NCI-H2227 (cell line): Measurements from ENCODE around the gene TKT.

Experiments
- DNase-seq: peaks from one replicate; lab custom pipeline; 2025; ENCODE audit not compliant: unreplicated experiment; lab: John Stamatoyannopoulos, UW

TKT gene

DNA sequence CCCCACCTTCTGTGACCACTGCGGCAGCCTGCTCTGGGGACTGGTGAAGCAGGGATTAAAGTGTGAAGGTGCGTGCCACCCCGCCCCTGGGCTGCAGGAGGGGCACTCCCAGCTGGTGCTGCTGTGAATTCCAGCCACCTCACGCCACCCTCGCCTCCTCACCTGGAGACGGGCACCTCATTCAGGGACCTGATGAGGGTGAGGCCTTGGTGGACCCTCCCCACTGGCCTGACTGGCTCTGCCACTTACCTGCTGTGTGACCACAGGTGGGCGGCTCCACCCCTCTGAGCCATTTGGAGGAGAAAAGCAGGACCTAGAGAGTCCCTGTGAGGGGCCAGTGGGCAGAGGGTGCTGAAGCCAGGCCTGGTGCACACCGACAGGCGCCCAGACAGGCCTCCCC, 72.3 kb downstream of the TKT start:
- DNase-seq: no peak

DNA sequence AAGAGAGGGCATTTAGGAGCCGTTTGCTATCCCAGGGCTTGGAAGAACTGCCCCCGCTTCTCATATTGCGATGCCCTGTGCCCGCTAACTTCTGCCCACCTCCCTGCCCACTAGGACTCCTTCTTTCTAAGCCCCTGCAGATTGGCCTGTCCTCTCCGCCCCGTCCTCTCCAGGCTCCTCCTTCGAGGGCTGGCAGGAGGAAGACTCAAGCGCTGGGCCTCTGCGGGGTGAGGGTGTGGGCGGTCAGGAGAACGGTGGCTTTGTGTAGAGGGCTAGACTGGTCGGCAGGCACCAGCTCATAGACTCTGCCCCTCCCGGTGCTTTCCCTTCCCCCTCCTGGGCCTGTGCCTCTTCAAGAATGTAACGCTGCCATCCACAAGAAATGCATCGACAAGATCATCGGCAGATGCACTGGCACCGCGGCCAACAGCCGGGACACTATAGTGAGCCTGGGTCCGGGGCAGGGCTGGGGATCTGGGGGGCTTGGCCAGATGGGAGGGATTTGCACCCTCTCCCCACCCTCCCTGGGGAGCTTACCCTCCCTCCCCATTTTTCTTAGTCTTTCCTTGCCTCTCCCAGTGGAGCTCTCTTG, 73.0 kb downstream of the TKT start:
- DNase-seq: no peak

DNA sequence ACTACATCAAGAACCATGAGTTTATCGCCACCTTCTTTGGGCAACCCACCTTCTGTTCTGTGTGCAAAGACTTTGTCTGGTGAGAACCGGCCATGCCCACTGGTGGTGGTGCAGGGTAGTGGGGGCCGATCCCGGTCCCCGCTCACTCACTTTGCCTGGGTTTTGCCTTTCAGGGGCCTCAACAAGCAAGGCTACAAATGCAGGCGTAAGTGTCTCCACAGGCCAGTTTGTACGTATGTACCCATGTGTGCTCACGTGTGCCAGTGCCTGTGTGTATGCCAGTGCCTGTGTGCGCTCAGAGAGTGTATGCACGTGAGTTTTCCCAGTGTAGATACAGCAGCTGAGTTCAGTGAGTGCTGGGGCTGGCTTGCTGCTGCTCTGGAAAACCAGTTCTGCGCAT, 74.3 kb downstream of the TKT start:
- no peak for DNase-seq

DNA sequence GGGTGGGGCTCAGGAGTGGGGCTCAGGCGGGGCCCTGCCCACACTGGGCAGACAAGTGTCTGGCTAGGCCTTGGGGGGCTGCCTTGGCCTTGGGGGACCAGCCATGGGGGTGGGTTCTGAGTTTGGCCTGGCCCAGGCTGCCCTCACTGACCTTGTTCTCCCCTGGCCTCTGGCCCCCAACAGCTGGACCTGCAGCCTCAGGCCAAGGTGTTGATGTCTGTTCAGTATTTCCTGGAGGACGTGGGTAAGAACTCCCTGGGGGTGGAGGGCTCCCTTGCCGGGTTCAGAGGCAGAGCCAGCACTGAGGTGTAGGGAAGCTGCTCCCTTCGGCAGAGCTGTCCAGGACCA, 74.8 kb downstream of the TKT start:
- DNase-seq: no peak

DNA sequence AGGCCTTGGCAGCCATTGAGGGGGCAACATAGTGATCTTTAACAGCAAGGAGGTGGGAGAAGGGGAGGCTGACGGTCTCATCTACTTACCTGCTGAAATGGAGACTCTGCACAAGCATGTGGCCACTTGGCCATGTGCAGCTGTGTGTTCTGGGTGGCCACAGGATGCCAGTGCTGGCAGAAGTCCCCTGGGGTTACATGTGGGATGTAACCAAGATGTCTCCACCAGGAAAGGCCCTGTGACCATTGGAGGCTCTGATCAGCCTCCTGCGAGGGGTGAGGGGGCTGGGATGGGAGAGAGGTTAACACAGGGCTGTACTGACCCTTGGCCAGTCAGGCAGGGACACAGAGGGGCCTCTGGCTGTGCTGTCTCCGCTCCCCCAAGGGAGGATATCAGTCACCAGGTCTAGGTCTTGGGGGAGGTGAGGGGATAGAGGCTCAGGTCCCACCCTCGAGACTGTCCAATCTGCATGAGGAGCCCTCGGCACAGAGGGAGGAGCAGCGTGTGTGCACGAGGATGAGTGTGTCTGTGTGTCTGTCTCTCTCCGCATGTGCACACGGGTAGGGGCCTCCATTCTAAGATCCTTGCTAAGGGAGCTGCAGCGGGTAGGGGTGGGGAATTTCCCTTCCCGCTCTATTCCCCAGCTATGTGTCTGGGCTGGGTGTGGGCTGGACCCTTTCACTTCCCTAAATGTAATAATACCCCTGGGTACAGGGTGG, 75.4 kb downstream of the TKT start:
- DNase-seq: no peak

DNA sequence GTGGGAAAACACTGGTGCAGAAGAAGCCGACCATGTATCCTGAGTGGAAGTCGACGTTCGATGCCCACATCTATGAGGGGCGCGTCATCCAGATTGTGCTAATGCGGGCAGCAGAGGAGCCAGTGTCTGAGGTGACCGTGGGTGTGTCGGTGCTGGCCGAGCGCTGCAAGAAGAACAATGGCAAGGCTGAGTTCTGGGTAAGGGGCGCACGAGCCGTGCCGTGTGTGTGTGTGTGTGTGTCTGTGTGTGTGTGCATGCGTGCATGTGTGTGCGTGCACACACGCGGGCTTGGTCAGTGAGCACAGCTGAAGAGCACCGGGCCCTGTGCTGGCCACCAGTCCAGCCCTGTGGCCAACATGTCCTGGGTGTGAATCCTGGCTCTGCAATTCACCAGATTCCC, 76.2 kb downstream of the TKT start:
- DNase-seq: no peak

DNA sequence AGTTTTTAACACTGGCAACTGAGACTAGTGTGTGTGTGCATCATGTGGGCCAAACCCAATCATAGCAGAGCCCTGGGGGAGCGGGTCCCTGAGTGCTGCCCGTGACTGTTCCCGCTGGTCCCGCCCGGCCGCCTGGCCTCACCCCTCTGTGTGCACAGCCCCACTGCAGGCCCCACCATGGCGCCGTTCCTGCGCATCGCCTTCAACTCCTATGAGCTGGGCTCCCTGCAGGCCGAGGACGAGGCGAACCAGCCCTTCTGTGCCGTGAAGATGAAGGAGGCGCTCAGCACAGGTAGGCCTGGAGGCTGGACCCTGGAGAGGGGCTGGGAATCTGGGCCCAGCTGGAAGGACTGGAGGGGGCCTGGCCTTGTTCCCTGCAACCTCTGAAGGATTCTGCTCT, 77.6 kb downstream of the TKT start:
- no peak for DNase-seq

DNA sequence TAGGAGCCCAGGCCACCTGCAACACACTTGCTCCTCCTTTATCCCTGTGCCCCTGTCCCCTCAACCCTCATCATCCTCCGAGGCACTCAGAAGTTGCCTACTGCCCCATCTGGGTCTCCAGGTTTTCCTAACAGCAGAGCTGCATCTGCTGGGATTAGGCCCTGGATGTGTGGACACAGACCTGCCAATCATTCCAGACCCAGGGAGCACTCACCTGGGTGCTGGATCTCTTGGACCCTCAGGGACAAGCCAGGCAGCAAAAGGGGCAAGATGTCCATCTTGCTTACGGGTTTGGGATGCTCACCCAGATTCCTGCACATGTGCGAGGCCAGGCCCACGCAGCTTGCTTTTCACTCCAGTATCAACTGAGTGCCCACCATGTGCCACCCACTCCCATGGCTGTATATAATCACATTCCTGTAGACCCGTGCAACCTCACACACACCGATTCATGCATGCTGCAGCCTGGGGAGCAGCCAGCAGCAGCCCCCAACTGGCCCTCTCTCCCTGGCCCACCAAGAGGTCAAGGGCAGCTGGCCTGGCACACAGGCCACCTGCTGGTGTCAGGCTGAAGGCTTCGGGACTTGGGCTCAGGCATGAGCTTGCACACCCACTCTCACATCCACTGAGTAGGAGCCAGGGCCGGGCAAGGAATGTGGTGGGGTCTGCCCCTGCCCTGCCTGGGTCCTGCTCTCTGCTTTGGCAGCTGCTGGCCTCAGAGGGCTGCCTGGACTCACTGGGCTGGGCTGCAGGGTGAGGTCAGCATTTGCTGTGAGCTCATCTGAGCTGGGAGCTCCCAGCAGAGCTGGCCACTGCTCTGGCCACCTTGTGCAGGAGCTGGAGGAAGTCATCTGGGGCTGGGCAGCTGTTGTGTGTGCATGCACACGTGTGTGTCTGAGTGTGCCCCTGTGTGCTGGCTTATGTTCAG, 79.9 kb downstream of the TKT start:
- DNase-seq: no peak
